Measurements from ENCODE around the gene SLC10A6.

Gene SLC10A6

GRCh38 chr4:86822136-86822535 lies 27.0 kb downstream of the SLC10A6 start:
- no peak overlapping the region for H3K4me3 ChIP-seq (ENCODE audit: low read depth, low read length)
- no peak for TF ChIP-seq CTCF (IDR thresholded peaks at IDR 0.05; ENCODE audit: low read depth, low read length)
- in situ Hi-C loops (cut with HindIII; ENCODE audit: low sequenced_read_pairs): no loop called here
- no peak for DNase-seq (ENCODE audit: low read depth, low spot score)

- no peak for TF ChIP-seq CTCF (IDR thresholded peaks at IDR 0.05; ENCODE audit: low read depth, low read length)
- in situ Hi-C loops (cut with HindIII; ENCODE audit: low sequenced_read_pairs): no loop called here
- no peak overlapping the region for H3K4me3 ChIP-seq (ENCODE audit: low read depth, low read length)
- no peak for DNase-seq (ENCODE audit: low read depth, low spot score)
Measured at GRCh38 chr4:86821151-86821550, 28.0 kb downstream of the SLC10A6 start.

GRCh38 chr4:86819561-86819960 lies 29.6 kb downstream of the SLC10A6 start:
- in situ Hi-C loops (cut with HindIII; ENCODE audit: low sequenced_read_pairs): no loop called here
- H3K4me3 ChIP-seq (ENCODE audit: low read depth, low read length): no peak overlapping the region
- no peak for TF ChIP-seq CTCF (IDR thresholded peaks at IDR 0.05; ENCODE audit: low read depth, low read length)
- DNase-seq (ENCODE audit: low read depth, low spot score): no peak

GRCh38 chr4:86818841-86819240 lies 30.3 kb downstream of the SLC10A6 start:
- no peak for TF ChIP-seq CTCF (IDR thresholded peaks at IDR 0.05; ENCODE audit: low read depth, low read length)
- no peak for DNase-seq (ENCODE audit: low read depth, low spot score)
- H3K4me3 ChIP-seq (ENCODE audit: low read depth, low read length): no peak overlapping the region
- in situ Hi-C loops (cut with HindIII; ENCODE audit: low sequenced_read_pairs): no loop called here

- in situ Hi-C loops (cut with HindIII; ENCODE audit: low sequenced_read_pairs): no loop called here
- no peak for TF ChIP-seq CTCF (IDR thresholded peaks at IDR 0.05; ENCODE audit: low read depth, low read length)
- H3K4me3 ChIP-seq (ENCODE audit: low read depth, low read length): no peak overlapping the region
Measured at GRCh38 chr4:86818211-86818610, 31.0 kb downstream of the SLC10A6 start.

GRCh38 chr4:86816501-86817273 lies 32.5 kb downstream of the SLC10A6 start:
- DNase-seq (ENCODE audit: low read depth, low spot score): no peak
- in situ Hi-C loops (cut with HindIII; ENCODE audit: low sequenced_read_pairs): no loop called here
- no peak overlapping the region for H3K4me3 ChIP-seq (ENCODE audit: low read depth, low read length)
- no peak for TF ChIP-seq CTCF (IDR thresholded peaks at IDR 0.05; ENCODE audit: low read depth, low read length)

More at GRCh38 chr4:86818211-86818610, 31.0 kb downstream of the SLC10A6 start:
- peak; percentile 49 for DNase-seq (ENCODE audit: low read depth, low spot score)

Data from astrocyte of the spinal cord (primary cell).